CD14-positive monocyte (primary cell): Measurements from ENCODE around the gene KRTAP2-3. TPM values are rescaled to one million over a fixed set of nuclear protein-coding genes. Genes with fewer than 3 reads are reported as not detected.

ENCODE experiments used
- DNase-seq, 3 donors: peaks; one replicate each; pipeline ENCODE4 v3.0.0-alpha.2; 2011 to 2022
- H2AFZ ChIP-seq: 2 replicates; pipeline ENCODE4 v1.6.0; 2012; ENCODE audit warnings: mild to moderate bottlenecking, low read depth, low read length, inconsistent platforms; ENCODE audit not compliant: insufficient read depth, poor library complexity, severe bottlenecking
- H3K27ac ChIP-seq, 2 donors: 1 replicate in 1 of 2; 2 replicates in 1 of 2; pipeline ENCODE4 v1.5.1; 2012 to 2013; ENCODE audit warnings: low read length in 2 of 2, control low read depth in 1 of 2, inconsistent platforms in 1 of 2, low read depth in 1 of 2, mild to moderate bottlenecking in 1 of 2
- H3K27me3 ChIP-seq, 2 donors: one replicate each; pipeline versions ENCODE4 v1.6.0 to v1.6.1; 2011 to 2013; ENCODE audit warnings: low read length in 2 of 2; ENCODE audit not compliant: control insufficient read depth in 2 of 2, insufficient read depth in 2 of 2
- H3K36me3 ChIP-seq, 2 donors: replicated peaks in 1 of 2; 1 replicate in 1 of 2; 2 replicates in 1 of 2; pipeline versions ENCODE4 v1.5.1 to v1.6.1; 2012 to 2013; ENCODE audit warnings: low read length in 2 of 2, control low read depth in 1 of 2, inconsistent platforms in 1 of 2, mild to moderate bottlenecking in 1 of 2; ENCODE audit not compliant: insufficient read depth in 2 of 2, control insufficient read depth in 1 of 2
- H3K4me1 ChIP-seq, 2 donors: 1 replicate in 1 of 2; 2 replicates in 1 of 2; pipeline versions ENCODE4 v1.5.1 to v1.6.1; 2012 to 2013; ENCODE audit warnings: low read length in 2 of 2, control low read depth in 1 of 2, inconsistent platforms in 1 of 2, mild to moderate bottlenecking in 1 of 2, moderate library complexity in 1 of 2; ENCODE audit not compliant: insufficient read depth in 2 of 2, control insufficient read depth in 1 of 2
- H3K4me2 ChIP-seq: replicated peaks from 2 replicates; pipeline ENCODE3; 2012; ENCODE audit warnings: low read length, moderate library complexity, mild to moderate bottlenecking; ENCODE audit not compliant: poor library complexity, severe bottlenecking; ENCODE audit errors: extremely low read depth
- H3K4me3 ChIP-seq, 3 experiments: fragments of 200-600 bp in 1 of 3; sonication (generic) in 1 of 3; replicated peaks in 1 of 3; 1 replicate in 2 of 3; 2 replicates in 1 of 3; pipeline ENCODE4 v1.5.1; 2011 to 2013; ENCODE audit warnings: low read length in 3 of 3, mild to moderate bottlenecking in 3 of 3, control low read depth in 2 of 3, low read depth in 2 of 3, inconsistent platforms in 1 of 3, moderate library complexity in 1 of 3
- H3K79me2 ChIP-seq: 2 replicates; pipeline ENCODE4 v1.6.0; 2012; ENCODE audit warnings: mild to moderate bottlenecking, control low read depth, inconsistent platforms, low read length, moderate library complexity; ENCODE audit not compliant: insufficient read depth
- H3K9ac ChIP-seq: 2 replicates; pipeline ENCODE4 v1.6.0; 2017; ENCODE audit warnings: low read length, mild to moderate bottlenecking; ENCODE audit not compliant: insufficient read depth, poor library complexity, severe bottlenecking
- H3K9me3 ChIP-seq, 2 donors: replicated peaks in 1 of 2; 1 replicate in 1 of 2; 2 replicates in 1 of 2; pipeline versions ENCODE4 v1.5.1 to v1.6.1; 2012 to 2013; ENCODE audit warnings: low read length in 2 of 2, control low read depth in 1 of 2; ENCODE audit not compliant: control insufficient read depth in 1 of 2, insufficient read depth in 1 of 2
- H4K20me1 ChIP-seq: 2 replicates; pipeline ENCODE4 v1.6.0; 2012; ENCODE audit warnings: mild to moderate bottlenecking, low read length, control low read depth, moderate library complexity; ENCODE audit not compliant: insufficient read depth
- H3K27ac Mint-ChIP-seq, 7 donors: one replicate each; pipeline ENCODE4 v1.8.0; 2020; ENCODE audit warnings: mild to moderate bottlenecking in 7 of 7, mixed read lengths in 7 of 7, moderate library complexity in 6 of 7, inconsistent platforms in 2 of 7
- H3K27me3 Mint-ChIP-seq, 3 donors: one replicate each; pipeline ENCODE4 v1.8.0; 2021 to 2022; ENCODE audit warnings: low read depth in 3 of 3, mild to moderate bottlenecking in 3 of 3, mixed read lengths in 3 of 3, moderate library complexity in 3 of 3, inconsistent platforms in 1 of 3
- H3K36me3 Mint-ChIP-seq, 2 donors: one replicate each; pipeline ENCODE4 v1.8.0; 2020; ENCODE audit warnings: mixed read lengths in 2 of 2, inconsistent platforms in 1 of 2, mild to moderate bottlenecking in 1 of 2
- H3K4me1 Mint-ChIP-seq: one replicate; pipeline ENCODE4 v1.8.0; 2020; ENCODE audit warnings: mild to moderate bottlenecking, mixed read lengths
- H3K4me3 Mint-ChIP-seq, 2 donors: one replicate each; pipeline ENCODE4 v1.8.0; 2020; ENCODE audit warnings: mild to moderate bottlenecking in 2 of 2, mixed read lengths in 2 of 2, moderate library complexity in 1 of 2
- H3K9me3 Mint-ChIP-seq, 7 donors: one replicate each; pipeline ENCODE4 v1.8.0; 2020 to 2022; ENCODE audit warnings: mixed read lengths in 7 of 7, mild to moderate bottlenecking in 6 of 7, moderate library complexity in 6 of 7, inconsistent platforms in 2 of 7
- CTCF ChIP-seq: fragments of 200-600 bp; IDR thresholded peaks from one replicate; pipeline ENCODE4 v1.8.0; 2022; ENCODE audit warnings: antibody characterized with exemption, mild to moderate bottlenecking
- WGBS: methylation state at CpG from one replicate; pipeline ENCODE4 v1.1.5; 2013; ENCODE audit warnings: missing lambda C conversion rate; ENCODE audit not compliant: insufficient coverage; 5-methylcytosine and 5-hydroxymethylcytosine counted together
- intact Hi-C, 2 donors: fragments of 100-400 bp; cut with micrococcal nuclease; formaldehyde crosslinking; loops; one replicate each; pipeline versions ENCODE4 v1.15.0 to v1.15.1; 2023
- polyA plus RNA-seq, 3 donors: library from polyadenylated mRNA; depleted of rRNA in 1 of 3; unstranded in 2 of 3; stranded (reverse) in 1 of 3; fragments of 300-500 nt in 2 of 3; fragments of >200 nt in 1 of 3; fragmentation: Illumina TruSeq in 2 of 3; gene quantifications; 1 replicate in 2 of 3; 2 replicates in 1 of 3; pipeline ENCODE4 v1.2.3, GENCODE V29; 2012 to 2021

The KRTAP2-3 gene
- polyA plus RNA-seq, 3 donors = not detected

GRCh38 chr17:41009936-41010335, 50.0 kb downstream of the KRTAP2-3 start:
- no peak for DNase-seq
- Histone ChIP-seq H3K9ac (no peak overlapping the region), H3K36me3 (no peaks in the 10 kb centered on the region), H3K9me3 (no peaks in the 10 kb centered on the region), H3K4me1 (no peaks in the 10 kb centered on the region), H3K4me2 (no peak overlapping the region), H3K27ac (no peak overlapping the region), H3K4me3 (no peak overlapping the region), H3K27me3 (no peaks in the 10 kb centered on the region), H2AFZ (no peak overlapping the region), H4K20me1 (no peaks in the 10 kb centered on the region), H3K79me2 (no peaks in the 10 kb centered on the region)
- Mint-ChIP-seq H3K4me3 (no peak overlapping the region), H3K9me3 (peaks cover 0 to 2% (median 0%) of the 10 kb centered on the region in 7 donors), H3K4me1 (no peaks in the 10 kb centered on the region), H3K27ac (no peak overlapping the region), H3K36me3 (no peaks in the 10 kb centered on the region), H3K27me3 (peaks cover 0 to 3% (median 3%) of the 10 kb centered on the region in 3 donors)
- WGBS = no CpG with 5 or more reads among the region's 1 CpG
- intact Hi-C loops = no loop called here
- TF ChIP-seq CTCF = no peak

- no peak for TF ChIP-seq CTCF
- Histone ChIP-seq H3K9ac (no peak overlapping the region), H3K9me3 (no peaks in the 10 kb centered on the region), H3K27ac (no peak overlapping the region), H3K4me2 (no peak overlapping the region), H4K20me1 (no peaks in the 10 kb centered on the region), H2AFZ (no peak overlapping the region), H3K79me2 (no peaks in the 10 kb centered on the region), H3K4me3 (no peak overlapping the region), H3K27me3 (no peaks in the 10 kb centered on the region), H3K36me3 (no peaks in the 10 kb centered on the region), H3K4me1 (no peaks in the 10 kb centered on the region)
- H3K4me3 Mint-ChIP-seq = no peak overlapping the region
- no peak for DNase-seq
- no peaks in the 10 kb centered on the region for H3K36me3 Mint-ChIP-seq
- peaks cover 0 to 2% (median 0%) of the 10 kb centered on the region in 7 donors for H3K9me3 Mint-ChIP-seq
- 100% methylated on average over 1 of the region's 4 CpGs for WGBS
- no peaks in the 10 kb centered on the region for H3K4me1 Mint-ChIP-seq
- H3K27me3 Mint-ChIP-seq = peaks cover 2 to 3% (median 3%) of the 10 kb centered on the region in 3 donors
- intact Hi-C loops = no loop called here
- no peak overlapping the region for H3K27ac Mint-ChIP-seq
Observed at GRCh38 chr17:41009301-41009760, 50.6 kb downstream of the KRTAP2-3 start.

Other genes starting within 250 kb of the KRTAP2-3 start
- gene KRT10, start 237.5 kb downstream of the KRTAP2-3 start, polyA plus RNA-seq = 10 to 100 TPM in 2 of 3 donors, 1 to 10 TPM in 1; 9.7 to 79.1 (median 58.7) TPM
- not detected for gene KRT12, start 192.9 kb downstream of the KRTAP2-3 start, polyA plus RNA-seq
- not detected for gene KRT20, start 174.9 kb downstream of the KRTAP2-3 start, polyA plus RNA-seq
- 1 to 10 TPM; 1.7 to 7.6 (median 3.6) TPM for gene KRT23, start 122.5 kb downstream of the KRTAP2-3 start, polyA plus RNA-seq
- not detected for gene KRT39, start 93.2 kb downstream of the KRTAP2-3 start, polyA plus RNA-seq
- not detected for gene KRT40, start 75.8 kb downstream of the KRTAP2-3 start, polyA plus RNA-seq
- not detected for gene KRTAP3-3, start 66.0 kb downstream of the KRTAP2-3 start, polyA plus RNA-seq
- gene KRTAP3-2, start 60.2 kb downstream of the KRTAP2-3 start, polyA plus RNA-seq = not detected
- not detected for gene KRTAP3-1, start 51.0 kb downstream of the KRTAP2-3 start, polyA plus RNA-seq
- not detected for gene KRTAP1-5, start 32.9 kb downstream of the KRTAP2-3 start, polyA plus RNA-seq
- gene KRTAP1-4, start 29.9 kb downstream of the KRTAP2-3 start, polyA plus RNA-seq = not detected
- not detected for gene KRTAP1-3, start 25.2 kb downstream of the KRTAP2-3 start, polyA plus RNA-seq
- gene KRTAP1-1, start 18.7 kb downstream of the KRTAP2-3 start, polyA plus RNA-seq = not detected
- gene KRTAP2-1, start 12.8 kb downstream of the KRTAP2-3 start, polyA plus RNA-seq = not detected
- not detected for gene KRTAP2-2, start 4.9 kb downstream of the KRTAP2-3 start, polyA plus RNA-seq
- gene KRTAP2-4, start 5.8 kb upstream of the KRTAP2-3 start, polyA plus RNA-seq = not detected
- not detected for gene KRTAP4-7, start 24.0 kb upstream of the KRTAP2-3 start, polyA plus RNA-seq
- not detected for gene KRTAP4-8, start 38.0 kb upstream of the KRTAP2-3 start, polyA plus RNA-seq
- not detected for gene KRTAP4-16, start 42.1 kb upstream of the KRTAP2-3 start, polyA plus RNA-seq
- gene KRTAP4-9, start 45.3 kb upstream of the KRTAP2-3 start, polyA plus RNA-seq = not detected
- not detected for gene KRTAP4-11, start 58.3 kb upstream of the KRTAP2-3 start, polyA plus RNA-seq
- not detected for gene KRTAP4-12, start 64.1 kb upstream of the KRTAP2-3 start, polyA plus RNA-seq
- gene KRTAP4-6, start 80.4 kb upstream of the KRTAP2-3 start, polyA plus RNA-seq = not detected
- not detected for gene KRTAP4-5, start 89.7 kb upstream of the KRTAP2-3 start, polyA plus RNA-seq
- not detected for gene KRTAP4-4, start 100.6 kb upstream of the KRTAP2-3 start, polyA plus RNA-seq
- gene KRTAP4-3, start 108.1 kb upstream of the KRTAP2-3 start, polyA plus RNA-seq = not detected
- not detected for gene KRTAP4-2, start 118.1 kb upstream of the KRTAP2-3 start, polyA plus RNA-seq
- gene KRTAP4-1, start 124.8 kb upstream of the KRTAP2-3 start, polyA plus RNA-seq = not detected
- not detected for gene KRTAP9-1, start 129.8 kb upstream of the KRTAP2-3 start, polyA plus RNA-seq
- gene KRTAP9-2, start 166.5 kb upstream of the KRTAP2-3 start, polyA plus RNA-seq = not detected
- gene KRTAP9-3, start 172.3 kb upstream of the KRTAP2-3 start, polyA plus RNA-seq = not detected
- gene KRTAP9-8, start 177.9 kb upstream of the KRTAP2-3 start, polyA plus RNA-seq = not detected
- not detected for gene KRTAP9-4, start 189.6 kb upstream of the KRTAP2-3 start, polyA plus RNA-seq
- not detected for gene KRTAP9-9, start 195.3 kb upstream of the KRTAP2-3 start, polyA plus RNA-seq
- not detected for gene KRTAP9-6, start 205.3 kb upstream of the KRTAP2-3 start, polyA plus RNA-seq
- not detected for gene KRTAP9-7, start 215.6 kb upstream of the KRTAP2-3 start, polyA plus RNA-seq
- not detected for gene KRTAP29-1, start 242.7 kb upstream of the KRTAP2-3 start, polyA plus RNA-seq
- gene KRTAP16-1, start 249.2 kb upstream of the KRTAP2-3 start, polyA plus RNA-seq = not detected